Uterus (tissue), 4 donors: ENCODE data around the gene HIF1AN. TPM values are rescaled to one million over a fixed set of nuclear protein-coding genes. Genes with fewer than 3 reads are reported as not detected.

Experiments used
- DNase-seq, 2 donors: peaks; one replicate each; pipeline ENCODE4 v3.0.0-alpha.2; 2019 to 2020
- H3K27ac ChIP-seq, 2 donors: fragments of 200-600 bp; sonication (generic); 1 replicate in 1 of 2; 2 replicates in 1 of 2; pipeline ENCODE4 v1.5.1; 2016 to 2018
- H3K27me3 ChIP-seq, 2 donors: fragments of 200-600 bp; sonication (generic); one replicate each; pipeline ENCODE4 v1.5.1; 2018 to 2019; ENCODE audit warnings: control low read depth in 1 of 2
- H3K36me3 ChIP-seq, 2 donors: fragments of 200-600 bp; sonication (generic); one replicate each; pipeline ENCODE4 v1.5.1; 2019; ENCODE audit warnings: control low read depth in 1 of 2
- H3K4me1 ChIP-seq, 2 donors: fragments of 200-600 bp; sonication (generic); one replicate each; pipeline ENCODE4 v1.5.1; 2018 to 2019; ENCODE audit warnings: control low read depth in 1 of 2
- H3K4me3 ChIP-seq, 2 donors: fragments of 200-600 bp; sonication (generic); 1 replicate in 1 of 2; 2 replicates in 1 of 2; pipeline ENCODE4 v1.5.1; 2018 to 2019; ENCODE audit warnings: mild to moderate bottlenecking in 1 of 2
- H3K9me3 ChIP-seq, 2 donors: fragments of 200-600 bp; sonication (generic); one replicate each; pipeline ENCODE4 v1.5.1; 2019; ENCODE audit warnings: control low read depth in 1 of 2
- CTCF ChIP-seq, 4 experiments: fragments of 200-600 bp in 2 of 4; fragments of 450-650 bp in 2 of 4; sonication (generic) in 2 of 4; IDR thresholded peaks; one replicate each; pipeline ENCODE4 v1.5.1; 2016 to 2019; ENCODE audit warnings: antibody characterized with exemption in 4 of 4, mild to moderate bottlenecking in 2 of 4, moderate library complexity in 1 of 4
- POLR2A ChIP-seq, 2 donors: fragments of 450-650 bp; IDR thresholded peaks; one replicate each; pipeline ENCODE4 v1.6.1; 2016; ENCODE audit warnings: antibody characterized with exemption in 2 of 2, mild to moderate bottlenecking in 1 of 2, moderate library complexity in 1 of 2
- intact Hi-C: fragments of 100-400 bp; cut with DNase I; formaldehyde crosslinking; loops from one replicate; pipeline ENCODE4 v1.15.1; 2023; ENCODE audit warnings: low total_unique reads
- total RNA-seq, 4 donors: library from RNA; depleted of rRNA in 3 of 4; stranded (reverse); fragments of >200 nt in 3 of 4; gene quantifications; one replicate each; pipeline versions ENCODE4 v1.1.0 to v1.2.4, GENCODE V29; 2014 to 2023
- donor health status: DM: yes; HTN: yes; CAD: no.

HIF1AN gene
- total RNA-seq, 4 donors from 2014 or later, result 2.8 to 36.2 (median 13.6) TPM

GRCh38 chr10:100498059-100498458 is 37.7 kb upstream of the HIF1AN start:
- no peak for TF ChIP-seq POLR2A (IDR thresholded peaks at IDR 0.05)
- no peak for TF ChIP-seq CTCF (IDR thresholded peaks at IDR 0.05)
- intact Hi-C loops, result no loop called here
- H3K4me1 ChIP-seq, result no peaks in the 10 kb centered on the region
- H3K27ac ChIP-seq, result no peak overlapping the region
- H3K4me3 ChIP-seq, result no peak overlapping the region
- no peaks in the 10 kb centered on the region for H3K9me3 ChIP-seq
- no peaks in the 10 kb centered on the region for H3K27me3 ChIP-seq
- DNase-seq, result no peak
- H3K36me3 ChIP-seq, result no peaks in the 10 kb centered on the region

- no peaks in the 10 kb centered on the region for H3K4me1 ChIP-seq
- intact Hi-C loops, result no loop called here
- TF ChIP-seq CTCF (IDR thresholded peaks at IDR 0.05) (no peak), POLR2A (IDR thresholded peaks at IDR 0.05) (no peak)
- H3K36me3 ChIP-seq, result no peaks in the 10 kb centered on the region
- no peak overlapping the region for H3K4me3 ChIP-seq
- H3K27me3 ChIP-seq, result no peaks in the 10 kb centered on the region
- no peaks in the 10 kb centered on the region for H3K9me3 ChIP-seq
- no peak for DNase-seq
- no peak overlapping the region for H3K27ac ChIP-seq
Observed at GRCh38 chr10:100501423-100501822, 34.3 kb upstream of the HIF1AN start.

- no peak overlapping the region for H3K27ac ChIP-seq
- H3K4me1 ChIP-seq, result no peaks in the 10 kb centered on the region
- intact Hi-C loops, result no loop called here
- TF ChIP-seq POLR2A (IDR thresholded peaks at IDR 0.05) (no peak), CTCF (IDR thresholded peaks at IDR 0.05) (no peak)
- H3K9me3 ChIP-seq, result no peaks in the 10 kb centered on the region
- no peak overlapping the region for H3K4me3 ChIP-seq
- H3K27me3 ChIP-seq, result no peaks in the 10 kb centered on the region
- no peak for DNase-seq
- H3K36me3 ChIP-seq, result no peaks in the 10 kb centered on the region
Observed at GRCh38 chr10:100502926-100503494, 32.7 kb upstream of the HIF1AN start.

- TF ChIP-seq POLR2A (IDR thresholded peaks at IDR 0.05) (no peak), CTCF (IDR thresholded peaks at IDR 0.05) (no peak)
- H3K27me3 ChIP-seq, result no peaks in the 10 kb centered on the region
- no peaks in the 10 kb centered on the region for H3K4me1 ChIP-seq
- H3K9me3 ChIP-seq, result no peaks in the 10 kb centered on the region
- H3K36me3 ChIP-seq, result no peaks in the 10 kb centered on the region
- intact Hi-C loops, result no loop called here
- no peak for DNase-seq
- no peak overlapping the region for H3K27ac ChIP-seq
- no peak overlapping the region for H3K4me3 ChIP-seq
Observed at GRCh38 chr10:100504096-100504495, 31.6 kb upstream of the HIF1AN start.

GRCh38 chr10:100505164-100505563 is 30.6 kb upstream of the HIF1AN start:
- no peak for DNase-seq
- H3K9me3 ChIP-seq, result no peaks in the 10 kb centered on the region
- no peak overlapping the region for H3K4me3 ChIP-seq
- H3K27ac ChIP-seq, result no peak overlapping the region
- H3K27me3 ChIP-seq, result no peaks in the 10 kb centered on the region
- H3K4me1 ChIP-seq, result no peaks in the 10 kb centered on the region
- TF ChIP-seq CTCF (IDR thresholded peaks at IDR 0.05) (no peak), POLR2A (IDR thresholded peaks at IDR 0.05) (no peak)
- no peaks in the 10 kb centered on the region for H3K36me3 ChIP-seq
- intact Hi-C loops, result no loop called here
